HEK293 (cell line): ENCODE measurements around the gene CASP2.

Source experiments
- GLI4 ChIP-seq: fragments of 450-650 bp; formaldehyde crosslinking; IDR thresholded peaks from 2 replicates; pipeline ENCODE4 v1.5.1; 2016; ENCODE audit warnings: missing biosample characterization, missing genetic modification characterization
- ZNF133 ChIP-seq: fragments of 450-650 bp; formaldehyde crosslinking; IDR thresholded peaks from 2 replicates; pipeline ENCODE4 v1.5.1; 2016; ENCODE audit warnings: missing biosample characterization, missing genetic modification characterization
- ZNF146 ChIP-seq: fragments of 450-650 bp; formaldehyde crosslinking; IDR thresholded peaks from 2 replicates; pipeline ENCODE4 v1.5.1; 2016; ENCODE audit warnings: missing biosample characterization, missing genetic modification characterization
- ZNF274 ChIP-seq, 2 experiments: fragments of 200-500 bp in 1 of 2; fragments of 450-650 bp in 1 of 2; sonication (Bioruptor generic) in 1 of 2; formaldehyde crosslinking in 1 of 2; IDR thresholded peaks; 2 replicates each; pipeline versions ENCODE4 v1.5.1 to v1.6.1; 2014 to 2016; ENCODE audit warnings: borderline replicate concordance in 1 of 2, inconsistent platforms in 1 of 2, low read length in 1 of 2, missing biosample characterization in 1 of 2, missing genetic modification characterization in 1 of 2
- ZNF701 ChIP-seq: fragments of 450-650 bp; formaldehyde crosslinking; IDR thresholded peaks from 2 replicates; pipeline ENCODE4 v1.5.1; 2016; ENCODE audit warnings: missing biosample characterization, missing genetic modification characterization
- TF ChIP-seq, protein P1 (sequence below): fragments of 450-650 bp; formaldehyde crosslinking; IDR thresholded peaks from 2 replicates; pipeline ENCODE4 v1.5.1; 2016; ENCODE audit warnings: missing biosample characterization, missing genetic modification characterization
- TF ChIP-seq, protein P2 (sequence below): fragments of 450-650 bp; formaldehyde crosslinking; IDR thresholded peaks from 2 replicates; pipeline ENCODE4 v1.5.1; 2016; ENCODE audit warnings: missing biosample characterization, missing genetic modification characterization
- TF ChIP-seq, protein P3 (sequence below): fragments of 450-650 bp; formaldehyde crosslinking; IDR thresholded peaks from 2 replicates; pipeline ENCODE4 v1.5.1; 2016; ENCODE audit warnings: missing biosample characterization, missing genetic modification characterization

DNA sequence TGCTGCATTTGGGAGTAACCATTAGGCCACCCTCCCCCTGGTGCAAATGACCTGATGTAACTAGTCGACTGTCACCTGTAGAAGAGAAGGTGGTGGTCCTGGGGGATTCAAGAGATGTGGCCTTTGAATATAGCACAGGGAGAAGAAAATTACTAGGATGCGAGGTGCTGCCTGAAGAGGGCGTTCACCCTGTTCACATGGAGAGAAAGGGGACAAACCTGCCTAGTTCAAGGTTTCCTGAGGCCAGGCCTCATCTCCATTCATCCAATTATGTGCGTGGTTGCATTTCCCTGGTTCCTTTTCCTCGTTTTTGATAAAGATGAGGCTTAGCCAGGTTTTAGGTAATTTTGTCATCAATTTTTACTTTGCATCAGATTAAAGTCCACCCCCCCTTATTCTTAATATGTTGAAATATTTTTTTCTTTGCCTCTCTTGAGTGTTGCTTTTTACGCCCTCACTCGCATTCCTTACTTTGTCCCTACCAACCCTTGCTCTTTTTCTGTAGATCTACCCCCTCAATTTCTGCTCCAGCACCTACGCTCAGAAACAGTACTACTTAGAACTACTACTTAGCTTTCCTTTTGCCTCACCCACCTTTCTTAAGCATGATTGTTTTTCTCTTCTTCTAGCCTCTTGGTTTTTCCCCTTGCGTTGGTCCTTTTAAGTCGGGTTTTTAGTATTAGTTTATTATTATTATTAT is 41.5 kb downstream of the CASP2 start:
- TF ChIP-seq GLI4 (no peak), ZNF146 (tag by site-specific recombination) (no peak), ZNF133 (no peak), ZNF274 (IDR thresholded peaks at IDR 0.05; ENCODE audit: low read length) (no peak), ZNF274 (tag by site-specific recombination; IDR thresholded peaks at IDR 0.05; ENCODE audit: borderline replicate concordance) (no peak), ZNF701 (tag by site-specific recombination) (no peak)
- TF ChIP-seq, protein P1, sequence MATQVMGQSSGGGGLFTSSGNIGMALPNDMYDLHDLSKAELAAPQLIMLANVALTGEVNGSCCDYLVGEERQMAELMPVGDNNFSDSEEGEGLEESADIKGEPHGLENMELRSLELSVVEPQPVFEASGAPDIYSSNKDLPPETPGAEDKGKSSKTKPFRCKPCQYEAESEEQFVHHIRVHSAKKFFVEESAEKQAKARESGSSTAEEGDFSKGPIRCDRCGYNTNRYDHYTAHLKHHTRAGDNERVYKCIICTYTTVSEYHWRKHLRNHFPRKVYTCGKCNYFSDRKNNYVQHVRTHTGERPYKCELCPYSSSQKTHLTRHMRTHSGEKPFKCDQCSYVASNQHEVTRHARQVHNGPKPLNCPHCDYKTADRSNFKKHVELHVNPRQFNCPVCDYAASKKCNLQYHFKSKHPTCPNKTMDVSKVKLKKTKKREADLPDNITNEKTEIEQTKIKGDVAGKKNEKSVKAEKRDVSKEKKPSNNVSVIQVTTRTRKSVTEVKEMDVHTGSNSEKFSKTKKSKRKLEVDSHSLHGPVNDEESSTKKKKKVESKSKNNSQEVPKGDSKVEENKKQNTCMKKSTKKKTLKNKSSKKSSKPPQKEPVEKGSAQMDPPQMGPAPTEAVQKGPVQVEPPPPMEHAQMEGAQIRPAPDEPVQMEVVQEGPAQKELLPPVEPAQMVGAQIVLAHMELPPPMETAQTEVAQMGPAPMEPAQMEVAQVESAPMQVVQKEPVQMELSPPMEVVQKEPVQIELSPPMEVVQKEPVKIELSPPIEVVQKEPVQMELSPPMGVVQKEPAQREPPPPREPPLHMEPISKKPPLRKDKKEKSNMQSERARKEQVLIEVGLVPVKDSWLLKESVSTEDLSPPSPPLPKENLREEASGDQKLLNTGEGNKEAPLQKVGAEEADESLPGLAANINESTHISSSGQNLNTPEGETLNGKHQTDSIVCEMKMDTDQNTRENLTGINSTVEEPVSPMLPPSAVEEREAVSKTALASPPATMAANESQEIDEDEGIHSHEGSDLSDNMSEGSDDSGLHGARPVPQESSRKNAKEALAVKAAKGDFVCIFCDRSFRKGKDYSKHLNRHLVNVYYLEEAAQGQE (tag by site-specific recombination), result no peak
- TF ChIP-seq, protein P2, sequence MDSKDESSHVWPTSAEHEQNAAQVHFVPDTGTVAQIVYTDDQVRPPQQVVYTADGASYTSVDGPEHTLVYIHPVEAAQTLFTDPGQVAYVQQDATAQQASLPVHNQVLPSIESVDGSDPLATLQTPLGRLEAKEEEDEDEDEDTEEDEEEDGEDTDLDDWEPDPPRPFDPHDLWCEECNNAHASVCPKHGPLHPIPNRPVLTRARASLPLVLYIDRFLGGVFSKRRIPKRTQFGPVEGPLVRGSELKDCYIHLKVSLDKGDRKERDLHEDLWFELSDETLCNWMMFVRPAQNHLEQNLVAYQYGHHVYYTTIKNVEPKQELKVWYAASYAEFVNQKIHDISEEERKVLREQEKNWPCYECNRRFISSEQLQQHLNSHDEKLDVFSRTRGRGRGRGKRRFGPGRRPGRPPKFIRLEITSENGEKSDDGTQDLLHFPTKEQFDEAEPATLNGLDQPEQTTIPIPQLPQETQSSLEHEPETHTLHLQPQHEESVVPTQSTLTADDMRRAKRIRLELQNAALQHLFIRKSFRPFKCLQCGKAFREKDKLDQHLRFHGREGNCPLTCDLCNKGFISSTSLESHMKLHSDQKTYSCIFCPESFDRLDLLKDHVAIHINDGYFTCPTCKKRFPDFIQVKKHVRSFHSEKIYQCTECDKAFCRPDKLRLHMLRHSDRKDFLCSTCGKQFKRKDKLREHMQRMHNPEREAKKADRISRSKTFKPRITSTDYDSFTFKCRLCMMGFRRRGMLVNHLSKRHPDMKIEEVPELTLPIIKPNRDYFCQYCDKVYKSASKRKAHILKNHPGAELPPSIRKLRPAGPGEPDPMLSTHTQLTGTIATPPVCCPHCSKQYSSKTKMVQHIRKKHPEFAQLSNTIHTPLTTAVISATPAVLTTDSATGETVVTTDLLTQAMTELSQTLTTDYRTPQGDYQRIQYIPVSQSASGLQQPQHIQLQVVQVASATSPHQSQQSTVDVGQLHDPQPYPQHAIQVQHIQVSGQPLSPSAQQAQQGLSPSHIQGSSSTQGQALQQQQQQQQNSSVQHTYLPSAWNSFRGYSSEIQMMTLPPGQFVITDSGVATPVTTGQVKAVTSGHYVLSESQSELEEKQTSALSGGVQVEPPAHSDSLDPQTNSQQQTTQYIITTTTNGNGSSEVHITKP (tag by site-specific recombination), result no peak
- TF ChIP-seq, protein P3, sequence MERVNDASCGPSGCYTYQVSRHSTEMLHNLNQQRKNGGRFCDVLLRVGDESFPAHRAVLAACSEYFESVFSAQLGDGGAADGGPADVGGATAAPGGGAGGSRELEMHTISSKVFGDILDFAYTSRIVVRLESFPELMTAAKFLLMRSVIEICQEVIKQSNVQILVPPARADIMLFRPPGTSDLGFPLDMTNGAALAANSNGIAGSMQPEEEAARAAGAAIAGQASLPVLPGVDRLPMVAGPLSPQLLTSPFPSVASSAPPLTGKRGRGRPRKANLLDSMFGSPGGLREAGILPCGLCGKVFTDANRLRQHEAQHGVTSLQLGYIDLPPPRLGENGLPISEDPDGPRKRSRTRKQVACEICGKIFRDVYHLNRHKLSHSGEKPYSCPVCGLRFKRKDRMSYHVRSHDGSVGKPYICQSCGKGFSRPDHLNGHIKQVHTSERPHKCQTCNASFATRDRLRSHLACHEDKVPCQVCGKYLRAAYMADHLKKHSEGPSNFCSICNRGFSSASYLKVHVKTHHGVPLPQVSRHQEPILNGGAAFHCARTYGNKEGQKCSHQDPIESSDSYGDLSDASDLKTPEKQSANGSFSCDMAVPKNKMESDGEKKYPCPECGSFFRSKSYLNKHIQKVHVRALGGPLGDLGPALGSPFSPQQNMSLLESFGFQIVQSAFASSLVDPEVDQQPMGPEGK (tag by site-specific recombination), result no peak
